IMR-90 (cell line): ENCODE results near the gene CCDC88C.

Source experiments
- CEBPB ChIP-seq: IDR thresholded peaks from 2 replicates; pipeline ENCODE4 v1.6.1; 2012; ENCODE audit warnings: low read depth, low read length, improper control_type of control experiment
- CHD1 ChIP-seq: IDR thresholded peaks from 2 replicates; pipeline ENCODE4 v1.6.1; 2012; ENCODE audit warnings: low read depth, low read length, improper control_type of control experiment
- CTCF ChIP-seq: conservative IDR thresholded peaks from 2 replicates; pipeline ENCODE4 v1.5.1; 2012; ENCODE audit warnings: mild to moderate bottlenecking, low read depth, low read length, improper control_type of control experiment
- RCOR1 ChIP-seq: IDR thresholded peaks from 2 replicates; pipeline ENCODE4 v1.6.1; 2012; ENCODE audit warnings: mild to moderate bottlenecking, low read length, improper control_type of control experiment; ENCODE audit not compliant: insufficient replicate concordance
- USF2 ChIP-seq: fragments of 150-350 bp; IDR thresholded peaks from 2 replicates; pipeline ENCODE4 v1.6.1; 2017; ENCODE audit warnings: mild to moderate bottlenecking, antibody characterized with exemption, low read length, low read depth

GRCh38 chr14:91354979-91355685 is 62.5 kb downstream of the CCDC88C start:
- TF ChIP-seq CTCF (no peak), CEBPB (no peak), RCOR1 (no peak), USF2 (no peak), CHD1 (no peak)
